ENCODE measurements around the gene BPIFB4. TPM values are rescaled to one million over a fixed set of nuclear protein-coding genes. Genes with fewer than 3 reads are reported as not detected.
"Not testable (repeated sequence)": the region's sequence is repeated elsewhere in the genome, so short reads cannot be mapped to it uniquely, and the experiment has no call there.

Gene BPIFB4
- polyA plus RNA-seq, 1 donor (not counting 4 experiments of a cell fraction or from before 2014, with no cell fraction given) = not detected

DNA sequence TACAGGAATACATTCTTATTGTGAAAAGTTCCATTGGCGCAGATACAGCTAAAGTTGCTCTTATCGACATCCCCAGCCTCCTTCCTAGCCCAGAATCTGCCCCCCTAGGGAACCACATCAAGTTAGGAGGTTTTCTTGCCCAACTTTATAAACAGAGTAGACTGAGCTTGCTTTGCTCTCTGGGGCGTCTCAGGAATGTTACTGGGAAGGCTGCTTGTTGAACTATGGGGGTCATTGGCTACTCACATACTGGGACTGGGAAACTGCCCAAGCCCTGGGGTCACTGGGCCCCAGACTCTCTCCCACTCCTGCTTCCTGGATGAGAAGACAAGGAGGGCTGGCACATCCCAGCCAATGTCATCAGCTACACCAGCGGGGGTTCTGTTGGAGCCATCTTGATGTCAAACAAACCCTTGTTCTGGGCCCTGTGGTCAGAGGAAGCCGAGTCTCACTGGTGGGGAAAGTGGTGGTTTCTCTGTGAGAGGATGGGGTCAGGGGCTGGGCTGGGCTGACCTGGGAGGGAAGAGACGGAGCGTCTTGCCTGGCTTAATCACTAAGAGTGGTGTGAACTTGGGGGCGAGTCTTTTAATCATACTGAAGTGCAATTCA is 26.0 kb downstream of the BPIFB4 start:
- H3K9me3 ChIP-seq (ENCODE audit: control insufficient read depth, low read depth, low read length) = no peaks in the 10 kb centered on the region
- H3K4me3 ChIP-seq (ENCODE audit: control insufficient read depth in 2 of 3, extremely low read depth in 1 of 3, insufficient read depth in 2 of 3, low read depth in 1 of 3, low read length in 3 of 3) = no peak overlapping the region
- DNase-seq (ENCODE audit: low read depth, low spot score) (no peak), FAIRE-seq (no peak)
- TF ChIP-seq EZH2 (IDR thresholded peaks at IDR 0.05; ENCODE audit: low read length) = no peak
- TF ChIP-seq, protein P1, sequence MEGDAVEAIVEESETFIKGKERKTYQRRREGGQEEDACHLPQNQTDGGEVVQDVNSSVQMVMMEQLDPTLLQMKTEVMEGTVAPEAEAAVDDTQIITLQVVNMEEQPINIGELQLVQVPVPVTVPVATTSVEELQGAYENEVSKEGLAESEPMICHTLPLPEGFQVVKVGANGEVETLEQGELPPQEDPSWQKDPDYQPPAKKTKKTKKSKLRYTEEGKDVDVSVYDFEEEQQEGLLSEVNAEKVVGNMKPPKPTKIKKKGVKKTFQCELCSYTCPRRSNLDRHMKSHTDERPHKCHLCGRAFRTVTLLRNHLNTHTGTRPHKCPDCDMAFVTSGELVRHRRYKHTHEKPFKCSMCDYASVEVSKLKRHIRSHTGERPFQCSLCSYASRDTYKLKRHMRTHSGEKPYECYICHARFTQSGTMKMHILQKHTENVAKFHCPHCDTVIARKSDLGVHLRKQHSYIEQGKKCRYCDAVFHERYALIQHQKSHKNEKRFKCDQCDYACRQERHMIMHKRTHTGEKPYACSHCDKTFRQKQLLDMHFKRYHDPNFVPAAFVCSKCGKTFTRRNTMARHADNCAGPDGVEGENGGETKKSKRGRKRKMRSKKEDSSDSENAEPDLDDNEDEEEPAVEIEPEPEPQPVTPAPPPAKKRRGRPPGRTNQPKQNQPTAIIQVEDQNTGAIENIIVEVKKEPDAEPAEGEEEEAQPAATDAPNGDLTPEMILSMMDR (optimal IDR thresholded peaks at IDR 0.05 in 1 of 3, IDR thresholded peaks at IDR 0.05 in 1 of 3, conservative IDR thresholded peaks at IDR 0.05 in 1 of 3; ENCODE audit: extremely low read depth in 1 of 3, insufficient read depth in 2 of 3, low read length in 3 of 3) = no peak
- H3K27ac ChIP-seq (ENCODE audit: control insufficient read depth, insufficient read depth, low read length) = no peak overlapping the region
- no peak overlapping the region for H2AFZ ChIP-seq (ENCODE audit: control insufficient read depth, low read length)
- no peaks in the 10 kb centered on the region for H3K9me1 ChIP-seq (ENCODE audit: control insufficient read depth, extremely low read depth, insufficient read depth, low read length)
- no peaks in the 10 kb centered on the region for H4K20me1 ChIP-seq (ENCODE audit: control insufficient read depth, extremely low read depth, insufficient read depth, low read length)
- no peak overlapping the region for H3K9ac ChIP-seq (ENCODE audit: control insufficient read depth, extremely low read depth, insufficient read depth, low read length)
- no peak overlapping the region for H3K4me2 ChIP-seq (ENCODE audit: control insufficient read depth, extremely low read depth, insufficient read depth, low read depth, low read length)
- no peaks in the 10 kb centered on the region for H3K4me1 ChIP-seq (ENCODE audit: control insufficient read depth, extremely low read depth, insufficient read depth, low read length)
- H3K27me3 ChIP-seq (ENCODE audit: control insufficient read depth, extremely low read depth, insufficient read depth, low read length) = peaks cover 2% of the 10 kb centered on the region
- no peaks in the 10 kb centered on the region for H3K36me3 ChIP-seq (ENCODE audit: control insufficient read depth in 2 of 2, extremely low read depth in 1 of 2, insufficient read depth in 2 of 2, low read length in 2 of 2)
- dilution Hi-C loops (cut with MboI; ENCODE audit: extremely low pct_ligation_motif_present, low sequenced_read_pairs) = no loop called here
- no peaks in the 10 kb centered on the region for H3K79me2 ChIP-seq (ENCODE audit: control insufficient read depth, insufficient read depth, low read length)

DNA sequence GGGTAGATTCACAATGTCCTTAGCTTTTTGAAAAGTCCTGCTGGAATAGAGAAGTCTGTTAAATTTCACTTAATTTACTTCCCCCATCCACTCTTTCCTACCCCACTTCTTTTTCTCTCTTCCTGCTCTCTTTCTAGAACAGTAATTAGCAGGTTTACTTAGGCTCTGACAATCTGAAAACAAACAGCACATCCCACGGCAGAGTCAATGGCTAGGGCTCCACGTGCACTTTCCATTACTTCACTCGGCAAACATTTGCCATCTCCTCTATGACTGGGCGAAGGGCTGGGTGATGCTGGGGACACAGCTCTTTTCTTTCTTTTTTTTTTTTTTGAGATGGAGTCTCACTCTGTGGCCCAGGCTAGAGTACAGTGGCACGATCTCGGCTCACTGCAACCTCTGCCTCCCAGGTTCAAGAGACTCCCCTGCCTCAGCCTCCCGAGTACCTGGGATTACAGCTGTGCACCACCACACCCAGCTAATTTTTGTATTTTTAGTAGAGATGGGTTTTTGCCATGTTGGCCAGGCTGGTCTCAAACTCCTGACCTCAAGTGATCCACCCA is 26.7 kb downstream of the BPIFB4 start:
- H2AFZ ChIP-seq (ENCODE audit: control insufficient read depth, low read length); H3K27me3 ChIP-seq (ENCODE audit: control insufficient read depth, extremely low read depth, insufficient read depth, low read length); H3K9me1 ChIP-seq (ENCODE audit: control insufficient read depth, extremely low read depth, insufficient read depth, low read length); H3K4me1 ChIP-seq (ENCODE audit: control insufficient read depth, extremely low read depth, insufficient read depth, low read length); H3K9me3 ChIP-seq (ENCODE audit: control insufficient read depth, low read depth, low read length); H3K4me2 ChIP-seq (ENCODE audit: control insufficient read depth, extremely low read depth, insufficient read depth, low read depth, low read length); H4K20me1 ChIP-seq (ENCODE audit: control insufficient read depth, extremely low read depth, insufficient read depth, low read length); H3K27ac ChIP-seq (ENCODE audit: control insufficient read depth, insufficient read depth, low read length); H3K79me2 ChIP-seq (ENCODE audit: control insufficient read depth, insufficient read depth, low read length); FAIRE-seq; DNase-seq (ENCODE audit: low read depth, low spot score); H3K4me3 ChIP-seq (ENCODE audit: control insufficient read depth in 2 of 3, extremely low read depth in 1 of 3, insufficient read depth in 2 of 3, low read depth in 1 of 3, low read length in 3 of 3); dilution Hi-C loops (cut with MboI; ENCODE audit: extremely low pct_ligation_motif_present, low sequenced_read_pairs); H3K36me3 ChIP-seq (ENCODE audit: control insufficient read depth in 2 of 2, extremely low read depth in 1 of 2, insufficient read depth in 2 of 2, low read length in 2 of 2); H3K9ac ChIP-seq (ENCODE audit: control insufficient read depth, extremely low read depth, insufficient read depth, low read length): not testable (repeated sequence)

DNA sequence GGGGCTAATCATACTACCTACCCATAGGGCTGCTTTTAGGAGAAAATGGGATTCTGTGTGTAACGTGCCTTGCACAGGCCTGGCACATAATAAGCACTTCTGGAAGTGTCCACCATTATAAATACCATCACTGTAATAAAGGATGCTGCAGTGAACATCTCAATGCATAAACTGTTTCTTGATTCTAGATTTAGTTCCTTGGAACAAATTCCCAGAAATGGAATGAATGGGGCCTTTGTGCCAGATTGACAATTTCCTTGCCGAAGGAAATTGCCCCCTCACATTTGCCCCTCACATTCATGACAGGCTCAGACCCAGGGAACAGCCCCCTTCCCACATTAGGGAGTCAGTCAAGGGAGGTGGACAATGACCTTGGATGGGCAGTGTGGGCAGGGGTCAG is 29.2 kb downstream of the BPIFB4 start:
- FAIRE-seq (no peak), DNase-seq (ENCODE audit: low read depth, low spot score) (no peak)
- Histone ChIP-seq H3K27me3 (ENCODE audit: control insufficient read depth, extremely low read depth, insufficient read depth, low read length) (peaks cover 2% of the 10 kb centered on the region), H3K9me3 (ENCODE audit: control insufficient read depth, low read depth, low read length) (no peaks in the 10 kb centered on the region), H2AFZ (ENCODE audit: control insufficient read depth, low read length) (no peak overlapping the region), H3K9ac (ENCODE audit: control insufficient read depth, extremely low read depth, insufficient read depth, low read length) (no peak overlapping the region), H3K4me3 (ENCODE audit: control insufficient read depth in 2 of 3, extremely low read depth in 1 of 3, insufficient read depth in 2 of 3, low read depth in 1 of 3, low read length in 3 of 3) (no peak overlapping the region), H3K4me1 (ENCODE audit: control insufficient read depth, extremely low read depth, insufficient read depth, low read length) (no peaks in the 10 kb centered on the region), H4K20me1 (ENCODE audit: control insufficient read depth, extremely low read depth, insufficient read depth, low read length) (no peaks in the 10 kb centered on the region), H3K79me2 (ENCODE audit: control insufficient read depth, insufficient read depth, low read length) (no peaks in the 10 kb centered on the region), H3K36me3 (ENCODE audit: control insufficient read depth in 2 of 2, extremely low read depth in 1 of 2, insufficient read depth in 2 of 2, low read length in 2 of 2) (no peaks in the 10 kb centered on the region), H3K9me1 (ENCODE audit: control insufficient read depth, extremely low read depth, insufficient read depth, low read length) (no peaks in the 10 kb centered on the region), H3K4me2 (ENCODE audit: control insufficient read depth, extremely low read depth, insufficient read depth, low read depth, low read length) (no peak overlapping the region), H3K27ac (ENCODE audit: control insufficient read depth, insufficient read depth, low read length) (no peak overlapping the region)
- TF ChIP-seq, protein P1 (optimal IDR thresholded peaks at IDR 0.05 in 1 of 3, IDR thresholded peaks at IDR 0.05 in 1 of 3, conservative IDR thresholded peaks at IDR 0.05 in 1 of 3; ENCODE audit: extremely low read depth in 1 of 3, insufficient read depth in 2 of 3, low read length in 3 of 3) = no peak
- TF ChIP-seq EZH2 (IDR thresholded peaks at IDR 0.05; ENCODE audit: low read length) = no peak
- dilution Hi-C loops (cut with MboI; ENCODE audit: extremely low pct_ligation_motif_present, low sequenced_read_pairs) = no loop called here
